K562 (cell line): ENCODE results near the gene CCDC137. TPM values are rescaled to one million over a fixed set of nuclear protein-coding genes. Genes with fewer than 3 reads are reported as not detected.

Source experiments
- ATAC-seq: fragments of 200-7000 bp; cut with Tn5 transposase; 3 replicates; pipeline ENCODE4 v1.9.1; 2020; ENCODE audit warnings: moderate library complexity
- BruUV-seq: library from RNA; stranded (reverse); fragments of 400-500 nt; replicated peaks from 2 replicates; lab custom pipeline; 2021; lab: Mats Ljungman, UMichigan
- CTCF ChIA-PET: fragments of 300-600 bp; formaldehyde crosslinking; extraction: SDS; loops from one replicate; lab custom pipeline; 2021; ENCODE audit warnings: low intra/inter-chr PET ratio; lab: Yijun Ruan, JAX
- POLR2A ChIA-PET: fragments of 300-600, 350-650 bp; sonication (Branson Sonifier 250); formaldehyde crosslinking; extraction: SDS; loops from one replicate; lab custom pipeline; 2021; ENCODE audit warnings: antibody characterized with exemption, inconsistent platforms; lab: Yijun Ruan, JAX
- DNase-seq, 4 experiments: peaks; one replicate each; pipeline versions ENCODE4 v3.0.0 to v3.0.0-alpha.2; 2011 to 2018; ENCODE audit warnings: low spot score in 3 of 4, mixed read lengths in 3 of 4; ENCODE audit errors: extremely low read depth in 1 of 4
- FAIRE-seq: peaks from 2 replicates; lab custom pipeline; 2011; peaks lifted over from hg19 to GRCh38; lab: Jason Lieb, UNC
- H2AFZ ChIP-seq: 2 replicates; pipeline ENCODE4 v1.6.0; 2011; ENCODE audit warnings: low read depth, low read length, control low read depth, inconsistent platforms
- H3K27ac ChIP-seq: fragments of 200-600 bp; 3 replicates; pipeline ENCODE4 v1.8.0; 2011; ENCODE audit warnings: low read depth, mild to moderate bottlenecking, control low read depth, inconsistent platforms, low read length, moderate library complexity, mixed read lengths; ENCODE audit errors: extremely low read depth
- H3K27me3 ChIP-seq, 2 experiments: fragments of 300-600 bp in 1 of 2; 2 replicates in 1 of 2; 3 replicates in 1 of 2; pipeline versions ENCODE4 v1.6.0 to v1.8.0; 2011; ENCODE audit warnings: inconsistent platforms in 2 of 2, low read length in 2 of 2, mild to moderate bottlenecking in 1 of 2, mixed read lengths in 1 of 2, moderate library complexity in 1 of 2; ENCODE audit not compliant: control insufficient read depth in 2 of 2, insufficient read depth in 2 of 2
- H3K36me3 ChIP-seq: fragments of 300-600 bp; 3 replicates; pipeline ENCODE4 v1.8.0; 2011; ENCODE audit warnings: mild to moderate bottlenecking, low read length, inconsistent platforms; ENCODE audit not compliant: control insufficient read depth, insufficient read depth
- H3K4me1 ChIP-seq, 2 experiments: fragments of 200-600 bp in 1 of 2; replicated peaks in 1 of 2; 2 replicates in 1 of 2; 3 replicates in 1 of 2; pipeline versions ENCODE4 v1.5.1 to v1.8.0; 2011; ENCODE audit warnings: inconsistent platforms in 2 of 2, low read length in 2 of 2, mild to moderate bottlenecking in 1 of 2, mixed read lengths in 1 of 2, moderate library complexity in 1 of 2; ENCODE audit not compliant: control insufficient read depth in 2 of 2, insufficient read depth in 2 of 2
- H3K4me2 ChIP-seq: 2 replicates; pipeline ENCODE4 v1.6.1; 2011; ENCODE audit warnings: low read length, control low read depth, inconsistent platforms, mixed read lengths; ENCODE audit not compliant: insufficient read depth
- H3K4me3 ChIP-seq: fragments of 200-600 bp; sonication (generic), shearing (Covaris generic); 2 replicates; pipeline ENCODE4 v1.5.1; 2016; ENCODE audit warnings: control low read depth, inconsistent platforms
- H3K79me2 ChIP-seq: fragments of 200-600 bp; 3 replicates; pipeline ENCODE4 v1.8.0; 2011; ENCODE audit warnings: low read length, inconsistent platforms; ENCODE audit not compliant: control insufficient read depth, insufficient read depth
- H3K9ac ChIP-seq, 2 experiments: 2 replicates each; pipeline versions ENCODE4 v1.6.0 to v1.6.1; 2011; ENCODE audit warnings: low read depth in 2 of 2, low read length in 2 of 2, control low read depth in 1 of 2, inconsistent platforms in 1 of 2, mild to moderate bottlenecking in 1 of 2, mixed read lengths in 1 of 2; ENCODE audit not compliant: insufficient read depth in 1 of 2
- H3K9me1 ChIP-seq: one replicate; pipeline ENCODE4 v1.6.0; 2011; ENCODE audit warnings: inconsistent platforms, mild to moderate bottlenecking, low read length, moderate library complexity; ENCODE audit not compliant: control insufficient read depth, insufficient read depth
- H3K9me3 ChIP-seq: replicated peaks from 2 replicates; pipeline ENCODE4 v1.5.1; 2011; ENCODE audit warnings: low read depth, low read length, inconsistent platforms; ENCODE audit not compliant: control insufficient read depth, insufficient read depth
- H4K20me1 ChIP-seq: replicated peaks from 2 replicates; pipeline ENCODE4 v1.6.1; 2011; ENCODE audit warnings: low read length, inconsistent platforms, mixed read lengths; ENCODE audit not compliant: control insufficient read depth, insufficient read depth
- ASH1L ChIP-seq: fragments of 450-650 bp; IDR thresholded peaks from 2 replicates; pipeline ENCODE4 v1.6.1; 2018; ENCODE audit warnings: borderline replicate concordance, mild to moderate bottlenecking, low read depth; ENCODE audit not compliant: partially characterized antibody
- E2F6 ChIP-seq, 2 experiments: IDR thresholded peaks; 2 replicates each; pipeline ENCODE4 v1.6.1; 2011; ENCODE audit warnings: borderline replicate concordance in 1 of 2, control low read depth in 1 of 2, low read depth in 1 of 2, low read length in 1 of 2, mild to moderate bottlenecking in 1 of 2, mixed read lengths in 1 of 2, moderate library complexity in 1 of 2; ENCODE audit not compliant: insufficient read depth in 1 of 2, insufficient read length in 1 of 2, poor library complexity in 1 of 2, severe bottlenecking in 1 of 2; ENCODE audit errors: extremely low read depth in 1 of 2
- ETV5 ChIP-seq: sonication (generic); formaldehyde crosslinking; IDR thresholded peaks from 2 replicates; pipeline ENCODE4 v1.4.0; 2020; ENCODE audit warnings: low read depth, mild to moderate bottlenecking, missing genetic modification reagents
- KAT7 ChIP-seq: sonication (generic); formaldehyde crosslinking; IDR thresholded peaks from 2 replicates; pipeline ENCODE4 v1.8.0; 2022; ENCODE audit warnings: missing genetic modification reagents, mild to moderate bottlenecking, borderline replicate concordance
- NFE2 ChIP-seq: IDR thresholded peaks from 2 replicates; pipeline ENCODE4 v1.6.1; 2014; ENCODE audit warnings: antibody characterized with exemption, low read depth
- SMARCB1 ChIP-seq: IDR thresholded peaks from 2 replicates; pipeline ENCODE4 v1.6.1; 2011; ENCODE audit warnings: improper control_type of control experiment, low read depth; ENCODE audit not compliant: insufficient read length
- STAT5A ChIP-seq: IDR thresholded peaks from 2 replicates; pipeline ENCODE4 v1.6.1; 2012; ENCODE audit warnings: low read length, inconsistent platforms, borderline replicate concordance
- ZNF23 ChIP-seq: fragments of 250-450 bp; sonication (Bioruptor Pico); IDR thresholded peaks from 2 replicates; pipeline ENCODE4 v1.4.0; 2020; ENCODE audit warnings: mild to moderate bottlenecking
- ZNF830 ChIP-seq: fragments of 250-450 bp; sonication (Bioruptor Pico); IDR thresholded peaks from 2 replicates; pipeline ENCODE4 v1.5.0; 2021; ENCODE audit warnings: mild to moderate bottlenecking
- whole genome bisulfite sequencing: fragments of 100-300 bp; shearing (Covaris generic); methylation state at CpG from one replicate; pipeline ENCODE4 v1.1.6; 2016; ENCODE audit warnings: low coverage, mixed read lengths; ENCODE audit not compliant: insufficient coverage; ENCODE audit errors: missing lambda C conversion rate; 5-methylcytosine and 5-hydroxymethylcytosine counted together
- in situ Hi-C: fragments of 300-500 bp; cut with MboI; formaldehyde crosslinking; loops from 4 replicates; pipeline ENCODE4 v1.15.0; 2018; ENCODE audit warnings: inconsistent platforms, mixed read lengths
- intact Hi-C: fragments of 100-400 bp; cut with micrococcal nuclease; formaldehyde crosslinking; loops from 2 replicates; pipeline ENCODE4 v1.14.2; 2022
- polyA plus RNA-seq, 8 experiments: library from polyadenylated mRNA; depleted of rRNA in 4 of 8; stranded (reverse) in 5 of 8; unstranded in 3 of 8; fragments of >200 nt; fragmentation: Nextera tagmentation in 2 of 8; fragmentation: Illumina TruSeq in 1 of 8; extraction: Ambion mirVana in 2 of 8; extraction: Trizol in 1 of 8; gene quantifications; 2 replicates each; pipeline versions ENCODE4 v1.2.1 to v1.2.3, GENCODE V29; 2011 to 2014; ENCODE audit warnings: inconsistent platforms in 1 of 8, missing spikeins in 1 of 8
- total RNA-seq, 7 experiments: library from RNA; depleted of rRNA in 6 of 7; stranded (reverse); fragments of >200 nt in 6 of 7; fragmentation: Illumina TruSeq in 2 of 7; extraction: Trizol in 2 of 7; gene quantifications; 2 replicates each; pipeline versions ENCODE4 v1.2.1 to v1.2.3, GENCODE V29; 2011 to 2021; ENCODE audit warnings: low replicate concordance in 1 of 7
- TF ChIP-seq, protein P1 (sequence below): sonication (generic); formaldehyde crosslinking; IDR thresholded peaks from 2 replicates; pipeline ENCODE4 v1.8.1; 2023; ENCODE audit warnings: mild to moderate bottlenecking, missing genetic modification reagents
- TF ChIP-seq, protein P2 (sequence below): sonication (generic); formaldehyde crosslinking; IDR thresholded peaks from 2 replicates; pipeline ENCODE4 v1.8.0; 2023; ENCODE audit warnings: mild to moderate bottlenecking, missing genetic modification reagents
- TF ChIP-seq, protein P3 (sequence below): IDR thresholded peaks from 3 replicates; pipeline ENCODE4 v1.6.1; 2011; ENCODE audit warnings: borderline replicate concordance, mild to moderate bottlenecking; ENCODE audit not compliant: insufficient read length, insufficient read depth

The CCDC137 gene
- total and polyA plus RNA-seq, 9 of the 15 experiments (the other 6 are each of a cell fraction or from before 2014, with no cell fraction given) = 2.3 to 68.1 (median 38.3) TPM

DNA sequence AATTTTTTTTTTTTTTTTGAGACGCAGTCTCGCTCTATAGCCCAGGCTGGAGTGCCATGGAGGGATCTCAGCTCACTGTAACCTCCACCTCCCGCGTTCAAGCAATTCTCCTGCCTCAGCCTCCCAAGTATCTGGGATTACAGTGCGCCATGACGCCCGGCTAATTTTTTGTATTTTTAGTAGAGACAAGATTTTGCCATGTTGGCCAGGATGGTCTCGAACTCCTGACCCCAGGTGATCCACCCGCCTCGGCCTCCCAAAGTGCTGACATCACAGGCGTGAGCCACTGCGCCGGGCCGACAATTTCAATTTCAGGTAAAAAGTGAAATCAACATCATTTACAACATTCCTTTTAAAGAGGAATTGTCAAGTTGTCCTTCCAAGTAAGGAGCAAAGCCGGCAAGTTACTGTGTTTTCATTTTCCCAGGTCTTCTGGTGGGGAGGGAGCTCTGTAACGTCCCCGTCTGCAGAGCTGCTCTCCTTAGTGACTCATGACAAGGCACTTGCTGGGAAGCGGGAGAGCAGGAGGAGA lies 30.5 kb upstream of the CCDC137 start:
- Histone ChIP-seq H2AFZ (peak overlapping the region; percentile 10; the same call in 1 of the 2 replicates), H3K36me3 (peaks cover 31% of the 10 kb centered on the region; the same call in 2 of the 3 replicates), H4K20me1 (peaks cover 6% of the 10 kb centered on the region), H3K4me3 (peak overlapping the region; percentile 69), H3K9ac (peak overlapping the region; percentile 94 to 98), H3K79me2 (peaks cover 58% of the 10 kb centered on the region), H3K9me1 (no peaks in the 10 kb centered on the region), H3K27me3 (no peaks in the 10 kb centered on the region), H3K9me3 (no peaks in the 10 kb centered on the region), H3K4me2 (peak overlapping the region; percentile 84), H3K4me1 (peaks cover 20 to 22% of the 10 kb centered on the region in 2 experiments; a peak in 4 of 5 replicates), H3K27ac (peak overlapping the region; percentile 87)
- peak; percentile 26 for FAIRE-seq
- in situ Hi-C loops = no loop called here
- DNase-seq = peak in 1 of 4 experiments; percentile 69
- peak; percentile 82 for ATAC-seq
- ChIA-PET CTCF (no interaction called here), POLR2A (interaction anchor here (0.5 to 1.4 kb wide), 12 partner anchors 9 to 305 kb away, joined by 3 to 6 read pairs (median 3); partner anchors contain the start of genes ACTG1 and CCDC137)
- no TSS peak for BruUV-seq
- under 1% methylated on average over 18 of the region's 18 CpGs for WGBS
- intact Hi-C loops = loop anchor here (1.0 kb wide), 1 partner anchor 30 kb away; the partner anchor contains the start of genes CCDC137 and OXLD1
- TF ChIP-seq, protein P1, sequence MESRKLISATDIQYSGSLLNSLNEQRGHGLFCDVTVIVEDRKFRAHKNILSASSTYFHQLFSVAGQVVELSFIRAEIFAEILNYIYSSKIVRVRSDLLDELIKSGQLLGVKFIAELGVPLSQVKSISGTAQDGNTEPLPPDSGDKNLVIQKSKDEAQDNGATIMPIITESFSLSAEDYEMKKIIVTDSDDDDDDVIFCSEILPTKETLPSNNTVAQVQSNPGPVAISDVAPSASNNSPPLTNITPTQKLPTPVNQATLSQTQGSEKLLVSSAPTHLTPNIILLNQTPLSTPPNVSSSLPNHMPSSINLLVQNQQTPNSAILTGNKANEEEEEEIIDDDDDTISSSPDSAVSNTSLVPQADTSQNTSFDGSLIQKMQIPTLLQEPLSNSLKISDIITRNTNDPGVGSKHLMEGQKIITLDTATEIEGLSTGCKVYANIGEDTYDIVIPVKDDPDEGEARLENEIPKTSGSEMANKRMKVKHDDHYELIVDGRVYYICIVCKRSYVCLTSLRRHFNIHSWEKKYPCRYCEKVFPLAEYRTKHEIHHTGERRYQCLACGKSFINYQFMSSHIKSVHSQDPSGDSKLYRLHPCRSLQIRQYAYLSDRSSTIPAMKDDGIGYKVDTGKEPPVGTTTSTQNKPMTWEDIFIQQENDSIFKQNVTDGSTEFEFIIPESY (CRISPR knock-in tag) = peak; percentile 10; the same call in 1 of the 2 replicates
- TF ChIP-seq ASH1L = peak; percentile 22
- TF ChIP-seq, protein P2, sequence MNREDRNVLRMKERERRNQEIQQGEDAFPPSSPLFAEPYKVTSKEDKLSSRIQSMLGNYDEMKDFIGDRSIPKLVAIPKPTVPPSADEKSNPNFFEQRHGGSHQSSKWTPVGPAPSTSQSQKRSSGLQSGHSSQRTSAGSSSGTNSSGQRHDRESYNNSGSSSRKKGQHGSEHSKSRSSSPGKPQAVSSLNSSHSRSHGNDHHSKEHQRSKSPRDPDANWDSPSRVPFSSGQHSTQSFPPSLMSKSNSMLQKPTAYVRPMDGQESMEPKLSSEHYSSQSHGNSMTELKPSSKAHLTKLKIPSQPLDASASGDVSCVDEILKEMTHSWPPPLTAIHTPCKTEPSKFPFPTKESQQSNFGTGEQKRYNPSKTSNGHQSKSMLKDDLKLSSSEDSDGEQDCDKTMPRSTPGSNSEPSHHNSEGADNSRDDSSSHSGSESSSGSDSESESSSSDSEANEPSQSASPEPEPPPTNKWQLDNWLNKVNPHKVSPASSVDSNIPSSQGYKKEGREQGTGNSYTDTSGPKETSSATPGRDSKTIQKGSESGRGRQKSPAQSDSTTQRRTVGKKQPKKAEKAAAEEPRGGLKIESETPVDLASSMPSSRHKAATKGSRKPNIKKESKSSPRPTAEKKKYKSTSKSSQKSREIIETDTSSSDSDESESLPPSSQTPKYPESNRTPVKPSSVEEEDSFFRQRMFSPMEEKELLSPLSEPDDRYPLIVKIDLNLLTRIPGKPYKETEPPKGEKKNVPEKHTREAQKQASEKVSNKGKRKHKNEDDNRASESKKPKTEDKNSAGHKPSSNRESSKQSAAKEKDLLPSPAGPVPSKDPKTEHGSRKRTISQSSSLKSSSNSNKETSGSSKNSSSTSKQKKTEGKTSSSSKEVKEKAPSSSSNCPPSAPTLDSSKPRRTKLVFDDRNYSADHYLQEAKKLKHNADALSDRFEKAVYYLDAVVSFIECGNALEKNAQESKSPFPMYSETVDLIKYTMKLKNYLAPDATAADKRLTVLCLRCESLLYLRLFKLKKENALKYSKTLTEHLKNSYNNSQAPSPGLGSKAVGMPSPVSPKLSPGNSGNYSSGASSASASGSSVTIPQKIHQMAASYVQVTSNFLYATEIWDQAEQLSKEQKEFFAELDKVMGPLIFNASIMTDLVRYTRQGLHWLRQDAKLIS (CRISPR knock-in tag) = peak; percentile 71; the same call in 1 of the 2 replicates
- TF ChIP-seq, protein P3, sequence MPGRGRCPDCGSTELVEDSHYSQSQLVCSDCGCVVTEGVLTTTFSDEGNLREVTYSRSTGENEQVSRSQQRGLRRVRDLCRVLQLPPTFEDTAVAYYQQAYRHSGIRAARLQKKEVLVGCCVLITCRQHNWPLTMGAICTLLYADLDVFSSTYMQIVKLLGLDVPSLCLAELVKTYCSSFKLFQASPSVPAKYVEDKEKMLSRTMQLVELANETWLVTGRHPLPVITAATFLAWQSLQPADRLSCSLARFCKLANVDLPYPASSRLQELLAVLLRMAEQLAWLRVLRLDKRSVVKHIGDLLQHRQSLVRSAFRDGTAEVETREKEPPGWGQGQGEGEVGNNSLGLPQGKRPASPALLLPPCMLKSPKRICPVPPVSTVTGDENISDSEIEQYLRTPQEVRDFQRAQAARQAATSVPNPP = no peak
- peak; percentile 28 for TF ChIP-seq NFE2
- TF ChIP-seq SMARCB1 = no peak
- 0 out of 2 replicates have a peak, but pooled peaks have one; percentile 21 for TF ChIP-seq ETV5 (CRISPR knock-in tag)
- no peak for TF ChIP-seq STAT5A
- TF ChIP-seq E2F6 (IDR thresholded peaks at IDR 0.05; ENCODE audit: borderline replicate concordance in 1 of 2, extremely low read depth in 1 of 2, insufficient read depth in 1 of 2, insufficient read length in 1 of 2, low read depth in 1 of 2, low read length in 1 of 2, poor library complexity in 1 of 2, severe bottlenecking in 1 of 2) = no peak
- no peak for TF ChIP-seq ZNF830 (CRISPR knock-in tag)
- 0 out of 2 replicates have a peak, but pooled peaks have one; percentile 82 for TF ChIP-seq KAT7 (CRISPR knock-in tag)
- TF ChIP-seq ZNF23 (CRISPR knock-in tag) = no peak
